Effector memory CD4-positive, alpha-beta T cell (primary cell): ENCODE results near the gene RNPS1.

Experiments used
- DNase-seq, 3 donors: peaks; one replicate each; pipeline ENCODE4 v3.0.0-alpha.2; 2020
- H3K27ac ChIP-seq: 2 replicates; pipeline ENCODE4 v1.7.0; 2013; ENCODE audit warnings: mild to moderate bottlenecking, low read length, moderate library complexity; ENCODE audit not compliant: insufficient read depth, poor library complexity, severe bottlenecking
- H3K27me3 ChIP-seq: replicated peaks from 2 replicates; pipeline ENCODE4 v1.7.0; 2013; ENCODE audit warnings: mild to moderate bottlenecking, low read length; ENCODE audit not compliant: insufficient read depth, control insufficient read depth, poor library complexity, severe bottlenecking
- H3K36me3 ChIP-seq: 2 replicates; pipeline ENCODE4 v1.7.0; 2013; ENCODE audit warnings: mild to moderate bottlenecking, low read length, moderate library complexity; ENCODE audit not compliant: control insufficient read depth, insufficient read depth
- H3K4me1 ChIP-seq: 2 replicates; pipeline ENCODE4 v1.7.0; 2013; ENCODE audit warnings: low read length, mild to moderate bottlenecking; ENCODE audit not compliant: control insufficient read depth, insufficient read depth, poor library complexity, severe bottlenecking
- H3K4me3 ChIP-seq: 2 replicates; pipeline ENCODE4 v1.7.0; 2013; ENCODE audit warnings: low read length, low read depth, mild to moderate bottlenecking; ENCODE audit not compliant: insufficient read depth, poor library complexity, severe bottlenecking
- H3K9me3 ChIP-seq: 2 replicates; pipeline ENCODE4 v1.7.0; 2013; ENCODE audit warnings: mild to moderate bottlenecking, low read length, moderate library complexity; ENCODE audit not compliant: control insufficient read depth
- total RNA-seq, 3 donors: gene quantifications; one replicate each; lab custom pipeline; 2026; lab: John Stamatoyannopoulos, UW

Gene RNPS1
- 127 to 159 (median 147) reads per million in 3 donors for total RNA-seq

- Histone ChIP-seq H3K4me1 (peaks cover 16% of the 10 kb centered on the region), H3K27me3 (no peaks in the 10 kb centered on the region), H3K4me3 (peak within 1 kb of the TSS; percentile 95), H3K9me3 (no peaks in the 10 kb centered on the region), H3K36me3 (peaks cover 11% of the 10 kb centered on the region), H3K27ac (peak within 1 kb of the TSS; percentile 94)
- peak; percentile 89 to 93 (median 90) for DNase-seq
Observed at GRCh38 chr16:2267913-2268666, at the start of gene RNPS1. Gene RNPS1, minus strand, starts transcription at chr16:2268126. Its CDS starts 3,483 bp downstream, at chr16:2264643.

- Histone ChIP-seq H3K27ac (no peak overlapping the region), H3K36me3 (no peaks in the 10 kb centered on the region), H3K4me3 (no peak overlapping the region), H3K27me3 (no peaks in the 10 kb centered on the region), H3K9me3 (no peaks in the 10 kb centered on the region), H3K4me1 (no peaks in the 10 kb centered on the region)
- no peak for DNase-seq
Observed at GRCh38 chr16:2317231-2318020, 49.5 kb upstream of the RNPS1 start.

- H3K4me1 ChIP-seq = no peaks in the 10 kb centered on the region
- no peak for DNase-seq
- H3K27ac ChIP-seq = no peak overlapping the region
- no peak overlapping the region for H3K4me3 ChIP-seq
- no peaks in the 10 kb centered on the region for H3K9me3 ChIP-seq
- H3K27me3 ChIP-seq = no peaks in the 10 kb centered on the region
- no peaks in the 10 kb centered on the region for H3K36me3 ChIP-seq
Observed at GRCh38 chr16:2308089-2308962, 40.4 kb upstream of the RNPS1 start.

- Histone ChIP-seq H3K9me3 (no peaks in the 10 kb centered on the region), H3K27ac (no peak overlapping the region), H3K36me3 (no peaks in the 10 kb centered on the region), H3K4me3 (no peak overlapping the region), H3K27me3 (no peaks in the 10 kb centered on the region), H3K4me1 (no peaks in the 10 kb centered on the region)
- no peak for DNase-seq
Observed at GRCh38 chr16:2299915-2300192, 31.9 kb upstream of the RNPS1 start.

GRCh38 chr16:2299121-2299914 lies 31.4 kb upstream of the RNPS1 start:
- Histone ChIP-seq H3K4me3 (no peak overlapping the region), H3K9me3 (no peaks in the 10 kb centered on the region), H3K27me3 (no peaks in the 10 kb centered on the region), H3K27ac (no peak overlapping the region), H3K4me1 (no peaks in the 10 kb centered on the region), H3K36me3 (no peaks in the 10 kb centered on the region)
- no peak for DNase-seq

GRCh38 chr16:2298621-2299020 lies 30.7 kb upstream of the RNPS1 start:
- H3K27ac ChIP-seq = no peak overlapping the region
- no peaks in the 10 kb centered on the region for H3K27me3 ChIP-seq
- H3K36me3 ChIP-seq = no peaks in the 10 kb centered on the region
- DNase-seq = no peak
- H3K4me1 ChIP-seq = no peaks in the 10 kb centered on the region
- no peaks in the 10 kb centered on the region for H3K9me3 ChIP-seq
- H3K4me3 ChIP-seq = no peak overlapping the region

- Histone ChIP-seq H3K4me3 (no peak overlapping the region), H3K9me3 (no peaks in the 10 kb centered on the region), H3K27me3 (no peaks in the 10 kb centered on the region), H3K4me1 (no peaks in the 10 kb centered on the region), H3K36me3 (no peaks in the 10 kb centered on the region), H3K27ac (no peak overlapping the region)
- no peak for DNase-seq
Observed at GRCh38 chr16:2297506-2297860, 29.6 kb upstream of the RNPS1 start.

GRCh38 chr16:2296661-2297505 lies 29.0 kb upstream of the RNPS1 start:
- no peaks in the 10 kb centered on the region for H3K9me3 ChIP-seq
- H3K4me3 ChIP-seq = no peak overlapping the region
- no peak overlapping the region for H3K27ac ChIP-seq
- no peaks in the 10 kb centered on the region for H3K27me3 ChIP-seq
- no peaks in the 10 kb centered on the region for H3K4me1 ChIP-seq
- H3K36me3 ChIP-seq = no peaks in the 10 kb centered on the region
- no peak for DNase-seq
